GM12873 (cell line): ENCODE data around the gene CLPTM1L.

Source experiments
- CTCF ChIP-seq: IDR thresholded peaks from 2 replicates; pipeline ENCODE4 v1.5.1; 2012; ENCODE audit warnings: low read depth, mild to moderate bottlenecking, moderate library complexity, low read length, control low read depth; ENCODE audit not compliant: insufficient read depth; ENCODE audit errors: missing control alignments

The CLPTM1L gene

GRCh38 chr5:1383886-1384401 is 39.0 kb upstream of the CLPTM1L start:
- no peak for TF ChIP-seq CTCF

GRCh38 chr5:1383344-1383743 is 38.4 kb upstream of the CLPTM1L start:
- no peak for TF ChIP-seq CTCF

- no peak for TF ChIP-seq CTCF
These were observed 37.4 kb upstream of the CLPTM1L start for GRCh38 chr5:1382248-1382700.

GRCh38 chr5:1381370-1382247 is 36.7 kb upstream of the CLPTM1L start:
- TF ChIP-seq CTCF = no peak

GRCh38 chr5:1380910-1381309 is 36.0 kb upstream of the CLPTM1L start:
- TF ChIP-seq CTCF = no peak

GRCh38 chr5:1380011-1380817 is 35.3 kb upstream of the CLPTM1L start:
- peak; percentile 67 for TF ChIP-seq CTCF
